Measurements from ENCODE around the gene GLRA2.

DNA sequence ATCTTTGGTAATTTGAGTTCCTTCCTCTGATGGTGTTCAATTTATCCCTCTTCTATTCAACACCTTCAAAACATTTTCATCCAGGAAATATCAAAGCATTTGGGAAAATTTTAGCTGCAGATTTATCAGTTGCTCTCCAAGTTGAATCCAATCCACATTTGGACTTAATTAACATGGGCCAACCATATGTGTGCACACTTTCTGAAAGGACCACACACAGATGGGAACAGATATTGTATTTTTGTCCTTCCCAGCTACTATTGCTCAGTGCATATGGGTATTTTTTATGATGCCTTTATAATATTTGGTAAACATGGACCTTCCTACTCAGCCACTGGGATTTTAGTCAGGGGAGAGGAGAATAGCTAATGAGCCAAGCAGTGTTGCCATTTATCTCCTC is 65.2 kb downstream of the GLRA2 start:
- no peak for TF ChIP-seq POLR2A (IDR thresholded peaks at IDR 0.05)
- TF ChIP-seq, protein P1, sequence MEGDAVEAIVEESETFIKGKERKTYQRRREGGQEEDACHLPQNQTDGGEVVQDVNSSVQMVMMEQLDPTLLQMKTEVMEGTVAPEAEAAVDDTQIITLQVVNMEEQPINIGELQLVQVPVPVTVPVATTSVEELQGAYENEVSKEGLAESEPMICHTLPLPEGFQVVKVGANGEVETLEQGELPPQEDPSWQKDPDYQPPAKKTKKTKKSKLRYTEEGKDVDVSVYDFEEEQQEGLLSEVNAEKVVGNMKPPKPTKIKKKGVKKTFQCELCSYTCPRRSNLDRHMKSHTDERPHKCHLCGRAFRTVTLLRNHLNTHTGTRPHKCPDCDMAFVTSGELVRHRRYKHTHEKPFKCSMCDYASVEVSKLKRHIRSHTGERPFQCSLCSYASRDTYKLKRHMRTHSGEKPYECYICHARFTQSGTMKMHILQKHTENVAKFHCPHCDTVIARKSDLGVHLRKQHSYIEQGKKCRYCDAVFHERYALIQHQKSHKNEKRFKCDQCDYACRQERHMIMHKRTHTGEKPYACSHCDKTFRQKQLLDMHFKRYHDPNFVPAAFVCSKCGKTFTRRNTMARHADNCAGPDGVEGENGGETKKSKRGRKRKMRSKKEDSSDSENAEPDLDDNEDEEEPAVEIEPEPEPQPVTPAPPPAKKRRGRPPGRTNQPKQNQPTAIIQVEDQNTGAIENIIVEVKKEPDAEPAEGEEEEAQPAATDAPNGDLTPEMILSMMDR (IDR thresholded peaks at IDR 0.05): no peak

All from right lobe of liver (tissue), 4 donors.